Ramos (cell line): ENCODE results near the gene RASSF3.

Experiments used
- in situ Hi-C: fragments of 300-500 bp; cut with MboI; formaldehyde crosslinking; loops from one replicate; pipeline ENCODE4 v1.14.3; 2022; ENCODE audit warnings: low sequenced_read_pairs; ENCODE audit not compliant: unreplicated experiment

Gene RASSF3

GRCh38 chr12:64746663-64747062, 136.4 kb downstream of the RASSF3 start:
- in situ Hi-C loops, result no loop called here
